GM13977 (cell line): Measurements from ENCODE around the gene PRSS27.

ENCODE experiments used
- DNase-seq: peaks from one replicate; pipeline ENCODE4 v3.0.0; 2012; ENCODE audit warnings: low spot score
- CTCF ChIP-seq: IDR thresholded peaks from 2 replicates; pipeline ENCODE4 v1.5.1; 2012; ENCODE audit warnings: mild to moderate bottlenecking, control low read depth; ENCODE audit not compliant: insufficient read depth; ENCODE audit errors: extremely low read depth, missing control alignments
- in situ Hi-C: fragments of 300-500 bp; cut with MboI; formaldehyde crosslinking; loops from one replicate; pipeline ENCODE4 v1.12.0; 2022; ENCODE audit warnings: low sequenced_read_pairs, low pct_unique_long_range_greater_than_20kb, mixed read lengths, inconsistent platforms; ENCODE audit not compliant: unreplicated experiment

Gene PRSS27

GRCh38 chr16:2745116-2745890 is 25.3 kb upstream of the PRSS27 start:
- in situ Hi-C loops, result no loop called here
- no peak for TF ChIP-seq CTCF
- no peak for DNase-seq

- no peak for DNase-seq
- in situ Hi-C loops, result no loop called here
- no peak for TF ChIP-seq CTCF
Observed at GRCh38 chr16:2744711-2745110, 24.7 kb upstream of the PRSS27 start.

- DNase-seq, result no peak
- TF ChIP-seq CTCF, result no peak
- in situ Hi-C loops, result no loop called here
Observed at GRCh38 chr16:2743007-2743810, 23.2 kb upstream of the PRSS27 start.

GRCh38 chr16:2742323-2743006 is 22.4 kb upstream of the PRSS27 start:
- TF ChIP-seq CTCF, result no peak
- in situ Hi-C loops, result no loop called here

GRCh38 chr16:2741168-2741567 is 21.1 kb upstream of the PRSS27 start:
- no peak for DNase-seq
- in situ Hi-C loops, result no loop called here
- TF ChIP-seq CTCF, result no peak

More at GRCh38 chr16:2742323-2743006, 22.4 kb upstream of the PRSS27 start:
- DNase-seq, result no peak

- TF ChIP-seq CTCF, result no peak
- DNase-seq, result no peak
- in situ Hi-C loops, result no loop called here
Observed at GRCh38 chr16:2740476-2740875, 20.5 kb upstream of the PRSS27 start.
